NCI-H2081 (cell line): ENCODE data around the gene LIN37.
"Not testable (repeated sequence)": the region's sequence is repeated elsewhere in the genome, so short reads cannot be mapped to it uniquely, and the experiment has no call there.

ENCODE experiments used
- DNase-seq, 2 experiments: peaks; one replicate each; lab custom pipeline; 2025; lab: John Stamatoyannopoulos, UW

Gene LIN37

GRCh38 chr19:35789978-35790944 lies 41.9 kb downstream of the LIN37 start:
- DNase-seq = no peak

GRCh38 chr19:35790981-35791813 lies 42.8 kb downstream of the LIN37 start:
- DNase-seq = peak in 1 of 2 experiments; percentile 18

- no peak for DNase-seq
Observed at GRCh38 chr19:35791814-35792279, 43.5 kb downstream of the LIN37 start.

GRCh38 chr19:35792312-35792711 lies 43.9 kb downstream of the LIN37 start:
- no peak for DNase-seq

- no peak for DNase-seq
Observed at GRCh38 chr19:35792888-35793287, 44.5 kb downstream of the LIN37 start.

GRCh38 chr19:35793381-35794165 lies 45.2 kb downstream of the LIN37 start:
- DNase-seq = no peak

GRCh38 chr19:35795564-35795963 lies 47.2 kb downstream of the LIN37 start:
- DNase-seq = not testable (repeated sequence)

GRCh38 chr19:35796645-35797542 lies 48.5 kb downstream of the LIN37 start:
- no peak for DNase-seq

- no peak for DNase-seq
Observed at GRCh38 chr19:35797663-35798062, 49.3 kb downstream of the LIN37 start.

GRCh38 chr19:35801828-35802227 lies 53.5 kb downstream of the LIN37 start:
- DNase-seq = no peak
